ENCODE results near the gene ELF5.

The ELF5 gene

GRCh38 chr11:34495724-34496377 lies 17.7 kb downstream of the ELF5 start:
- H3K4me3 ChIP-seq (replicated peaks; ENCODE audit: low read depth, low read length) = no peak overlapping the region
- TF ChIP-seq CTCF (IDR thresholded peaks at IDR 0.05; ENCODE audit: low read length, missing control alignments) = no peak
- DNase-seq (ENCODE audit: low read depth) = no peak

GRCh38 chr11:34495239-34495723 lies 18.3 kb downstream of the ELF5 start:
- TF ChIP-seq CTCF (IDR thresholded peaks at IDR 0.05; ENCODE audit: low read length, missing control alignments) = no peak
- DNase-seq (ENCODE audit: low read depth) = no peak
- no peak overlapping the region for H3K4me3 ChIP-seq (replicated peaks; ENCODE audit: low read depth, low read length)

- no peak for TF ChIP-seq CTCF (IDR thresholded peaks at IDR 0.05; ENCODE audit: low read length, missing control alignments)
- H3K4me3 ChIP-seq (replicated peaks; ENCODE audit: low read depth, low read length) = no peak overlapping the region
- DNase-seq (ENCODE audit: low read depth) = no peak
Measured at GRCh38 chr11:34493926-34494595, 19.5 kb downstream of the ELF5 start.

- TF ChIP-seq CTCF (IDR thresholded peaks at IDR 0.05; ENCODE audit: low read length, missing control alignments) = no peak
- no peak overlapping the region for H3K4me3 ChIP-seq (replicated peaks; ENCODE audit: low read depth, low read length)
- DNase-seq (ENCODE audit: low read depth) = no peak
Measured at GRCh38 chr11:34493468-34493867, 20.1 kb downstream of the ELF5 start.

- H3K4me3 ChIP-seq (replicated peaks; ENCODE audit: low read depth, low read length) = no peak overlapping the region
- peak; percentile 69 for TF ChIP-seq CTCF (IDR thresholded peaks at IDR 0.05; ENCODE audit: low read length, missing control alignments)
- DNase-seq (ENCODE audit: low read depth) = peak; percentile 71
Measured at GRCh38 chr11:34492806-34493414, 20.7 kb downstream of the ELF5 start.

GRCh38 chr11:34490304-34490703 lies 23.3 kb downstream of the ELF5 start:
- DNase-seq (ENCODE audit: low read depth) = no peak
- no peak for TF ChIP-seq CTCF (IDR thresholded peaks at IDR 0.05; ENCODE audit: low read length, missing control alignments)
- no peak overlapping the region for H3K4me3 ChIP-seq (replicated peaks; ENCODE audit: low read depth, low read length)
